ENCODE measurements around the gene STX10. TPM values are rescaled to one million over a fixed set of nuclear protein-coding genes. Genes with fewer than 3 reads are reported as not detected.
A peak's percentile ranks its signal among the peaks of the same experiment; 100 is the strongest.

Gene STX10, protein sequence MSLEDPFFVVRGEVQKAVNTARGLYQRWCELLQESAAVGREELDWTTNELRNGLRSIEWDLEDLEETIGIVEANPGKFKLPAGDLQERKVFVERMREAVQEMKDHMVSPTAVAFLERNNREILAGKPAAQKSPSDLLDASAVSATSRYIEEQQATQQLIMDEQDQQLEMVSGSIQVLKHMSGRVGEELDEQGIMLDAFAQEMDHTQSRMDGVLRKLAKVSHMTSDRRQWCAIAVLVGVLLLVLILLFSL
- 52.7 to 58.4 TPM (median 56.7 TPM) in 3 replicates for total RNA-seq

DNA sequence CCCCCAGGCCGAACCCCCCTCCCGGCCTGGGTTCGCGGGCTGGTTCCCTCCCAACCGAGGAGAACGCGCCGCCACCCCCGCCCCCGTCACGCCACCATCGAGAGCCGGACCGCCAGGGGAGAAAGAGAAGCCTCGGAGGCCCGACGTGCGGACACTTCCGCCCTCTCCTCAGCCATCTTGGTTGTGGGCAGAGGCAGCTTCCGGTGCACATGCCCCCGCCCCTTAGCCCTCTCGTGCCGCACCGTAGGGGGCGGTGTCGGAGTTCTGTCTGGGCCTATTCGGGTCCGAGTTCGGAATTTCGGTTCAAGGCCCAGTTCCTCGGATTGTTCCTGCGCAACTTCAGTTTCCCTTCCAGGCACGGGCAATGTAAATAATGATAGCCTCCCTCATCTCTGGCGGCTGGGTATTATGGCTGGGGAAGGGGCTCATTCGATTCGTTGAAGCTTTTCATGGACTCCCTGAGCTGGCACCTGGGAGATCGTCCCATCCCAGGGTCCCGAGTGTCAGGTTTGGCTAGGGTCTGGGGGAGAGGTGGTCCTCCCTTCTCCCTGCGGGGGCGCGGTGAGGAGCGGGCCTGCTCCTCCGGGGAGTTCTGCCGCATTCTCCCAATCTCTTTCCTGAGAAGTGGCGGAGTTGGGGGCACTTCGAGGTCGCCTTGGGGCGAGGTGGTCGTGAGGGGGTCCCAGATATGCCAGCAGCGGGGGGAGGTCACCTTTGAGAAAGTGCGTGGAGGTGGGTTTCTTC, at the start of gene STX10, which contains the start of gene IER2:
Gene STX10, minus strand, starts transcription at position 189 of the 744 bp plus-strand sequence. CDS start 202 bp downstream, outside the sequence.
Gene IER2, plus strand, starts transcription at position 225 of the 744 bp plus-strand sequence. CDS start 2,776 bp downstream, outside the sequence.
- Mint-ChIP-seq H3K27ac (peak within 1 kb of the TSS; percentile 100), H3K9me3 (no peaks in the 10 kb centered on the region), H3K4me3 (peak within 1 kb of the TSS; percentile 100), H3K36me3 (peaks cover 6% of the 10 kb centered on the region), H3K4me1 (peaks cover 18% of the 10 kb centered on the region), H3K27me3 (ENCODE audit: low read depth) (no peaks in the 10 kb centered on the region)
- TF ChIP-seq, protein P1, sequence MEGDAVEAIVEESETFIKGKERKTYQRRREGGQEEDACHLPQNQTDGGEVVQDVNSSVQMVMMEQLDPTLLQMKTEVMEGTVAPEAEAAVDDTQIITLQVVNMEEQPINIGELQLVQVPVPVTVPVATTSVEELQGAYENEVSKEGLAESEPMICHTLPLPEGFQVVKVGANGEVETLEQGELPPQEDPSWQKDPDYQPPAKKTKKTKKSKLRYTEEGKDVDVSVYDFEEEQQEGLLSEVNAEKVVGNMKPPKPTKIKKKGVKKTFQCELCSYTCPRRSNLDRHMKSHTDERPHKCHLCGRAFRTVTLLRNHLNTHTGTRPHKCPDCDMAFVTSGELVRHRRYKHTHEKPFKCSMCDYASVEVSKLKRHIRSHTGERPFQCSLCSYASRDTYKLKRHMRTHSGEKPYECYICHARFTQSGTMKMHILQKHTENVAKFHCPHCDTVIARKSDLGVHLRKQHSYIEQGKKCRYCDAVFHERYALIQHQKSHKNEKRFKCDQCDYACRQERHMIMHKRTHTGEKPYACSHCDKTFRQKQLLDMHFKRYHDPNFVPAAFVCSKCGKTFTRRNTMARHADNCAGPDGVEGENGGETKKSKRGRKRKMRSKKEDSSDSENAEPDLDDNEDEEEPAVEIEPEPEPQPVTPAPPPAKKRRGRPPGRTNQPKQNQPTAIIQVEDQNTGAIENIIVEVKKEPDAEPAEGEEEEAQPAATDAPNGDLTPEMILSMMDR (IDR thresholded peaks at IDR 0.05; ENCODE audit: unreplicated experiment), result no peak
- DNase-seq (ENCODE audit: low spot score in 2 of 2, unreplicated experiment in 2 of 2), result peak; percentile 73 to 84

DNA sequence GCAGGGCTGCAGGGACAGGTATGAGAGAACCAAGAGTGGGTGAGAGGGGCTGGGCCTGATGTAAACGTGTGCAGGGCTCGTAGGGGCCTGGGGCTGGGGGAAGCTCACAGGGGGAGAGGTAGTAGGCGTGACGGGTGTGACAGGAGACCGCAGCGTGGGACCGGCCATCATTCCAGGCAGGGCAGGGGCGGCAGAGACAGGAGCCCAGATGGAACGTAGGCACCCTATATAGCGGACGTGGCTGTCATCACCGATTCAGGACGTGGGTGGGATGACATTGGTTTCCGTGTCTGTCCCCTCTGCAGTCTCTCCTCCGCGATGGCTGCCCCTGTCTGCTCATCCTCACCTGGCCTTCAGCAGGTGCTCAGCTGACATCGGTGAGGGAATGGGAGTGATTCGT, 48.5 kb upstream of the STX10 start:
- no peak for DNase-seq (ENCODE audit: low spot score in 2 of 2, unreplicated experiment in 2 of 2)
- no peak overlapping the region for H3K27ac Mint-ChIP-seq
- no peaks in the 10 kb centered on the region for H3K4me1 Mint-ChIP-seq
- TF ChIP-seq, protein P1 (IDR thresholded peaks at IDR 0.05; ENCODE audit: unreplicated experiment), result no peak
- no peaks in the 10 kb centered on the region for H3K9me3 Mint-ChIP-seq
- no peaks in the 10 kb centered on the region for H3K27me3 Mint-ChIP-seq (ENCODE audit: low read depth)
- no peaks in the 10 kb centered on the region for H3K36me3 Mint-ChIP-seq
- H3K4me3 Mint-ChIP-seq, result no peak overlapping the region

DNA sequence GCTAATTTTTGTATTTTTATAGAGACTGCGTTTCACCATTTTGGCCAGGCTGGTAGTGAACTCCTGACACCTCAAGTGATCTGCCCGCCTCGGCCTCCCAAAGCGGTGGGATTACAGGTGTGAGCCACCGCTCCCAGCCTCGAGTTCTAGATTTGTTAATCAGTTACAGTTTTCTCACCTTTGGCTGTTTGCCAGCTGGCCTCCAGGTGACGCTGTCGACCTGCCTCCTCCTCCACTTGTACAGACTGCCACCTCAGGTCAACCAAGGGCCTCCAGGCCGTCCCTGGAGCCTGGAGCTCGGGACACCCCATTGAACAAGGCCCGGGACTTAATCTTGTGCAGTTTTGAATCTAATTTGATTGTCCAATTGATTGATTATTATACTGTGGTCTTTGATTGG, 45.5 kb upstream of the STX10 start:
- TF ChIP-seq, protein P1 (IDR thresholded peaks at IDR 0.05; ENCODE audit: unreplicated experiment), result no peak
- Mint-ChIP-seq H3K27ac (no peak overlapping the region), H3K4me1 (no peaks in the 10 kb centered on the region), H3K4me3 (no peak overlapping the region), H3K9me3 (no peaks in the 10 kb centered on the region), H3K36me3 (no peaks in the 10 kb centered on the region), H3K27me3 (ENCODE audit: low read depth) (no peaks in the 10 kb centered on the region)
- no peak for DNase-seq (ENCODE audit: low spot score in 2 of 2, unreplicated experiment in 2 of 2)

DNA sequence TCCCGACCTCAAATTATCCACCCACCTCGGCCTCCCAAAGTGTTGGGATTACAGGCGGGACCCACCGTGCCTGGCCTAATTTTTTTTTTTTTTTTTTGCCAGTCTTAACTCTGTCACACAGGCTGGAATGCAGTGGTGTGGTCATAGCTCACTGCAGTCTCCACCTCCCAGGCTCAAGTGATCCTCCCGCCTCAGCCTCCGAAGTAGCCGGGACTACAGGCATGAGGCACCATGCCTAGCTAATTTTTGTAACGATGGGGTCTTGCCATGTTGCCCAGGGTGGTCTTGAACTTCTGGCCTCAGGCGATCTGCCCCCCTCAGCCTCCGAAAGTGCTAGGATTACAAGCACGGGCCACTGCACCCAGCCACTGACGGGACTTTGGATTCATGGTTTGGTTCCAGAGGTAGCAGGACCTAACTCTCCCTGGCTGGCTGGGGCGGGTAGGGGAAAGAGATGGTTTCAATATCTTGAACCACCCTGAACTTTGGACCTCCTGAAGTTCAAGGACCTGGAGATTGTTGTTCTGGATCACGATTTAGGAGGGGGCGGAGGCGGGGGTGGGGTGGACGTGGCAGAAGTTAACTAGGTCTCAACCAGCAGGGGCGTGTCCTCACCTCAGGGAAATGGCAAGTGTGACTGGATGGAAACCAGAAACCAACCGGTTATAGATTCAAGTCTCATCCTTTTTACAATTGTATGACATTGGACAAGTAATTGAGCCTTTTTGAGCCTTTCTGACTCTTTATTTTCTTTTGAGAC, 40.8 kb upstream of the STX10 start:
- H3K27ac Mint-ChIP-seq, result no peak overlapping the region
- no peak overlapping the region for H3K4me3 Mint-ChIP-seq
- H3K36me3 Mint-ChIP-seq, result no peaks in the 10 kb centered on the region
- no peaks in the 10 kb centered on the region for H3K4me1 Mint-ChIP-seq
- DNase-seq (ENCODE audit: low spot score in 2 of 2, unreplicated experiment in 2 of 2), result no peak
- no peaks in the 10 kb centered on the region for H3K9me3 Mint-ChIP-seq
- TF ChIP-seq, protein P1 (IDR thresholded peaks at IDR 0.05; ENCODE audit: unreplicated experiment), result no peak
- H3K27me3 Mint-ChIP-seq (ENCODE audit: low read depth), result no peaks in the 10 kb centered on the region

DNA sequence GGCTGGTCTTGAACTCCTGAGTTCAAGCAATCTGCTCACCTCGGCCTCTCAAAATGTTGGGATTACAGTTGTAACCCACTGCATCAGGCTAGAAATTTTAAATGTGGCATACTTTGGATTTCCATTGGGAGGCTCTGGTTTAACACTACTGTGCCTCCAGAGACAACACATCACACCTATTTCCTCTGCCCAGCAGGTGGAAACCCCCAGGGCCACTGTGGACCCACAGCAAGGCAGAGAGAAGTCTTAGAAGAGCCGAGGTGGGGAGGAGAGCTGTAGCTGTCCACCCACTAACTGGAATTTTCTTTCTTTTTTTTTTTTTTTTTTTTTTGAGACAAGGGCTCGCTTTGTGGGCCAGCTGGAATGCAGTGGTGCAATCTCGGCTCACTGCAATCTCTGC, 39.4 kb upstream of the STX10 start:
- Mint-ChIP-seq H3K4me3 (no peak overlapping the region), H3K4me1 (no peaks in the 10 kb centered on the region), H3K36me3 (no peaks in the 10 kb centered on the region), H3K27ac (no peak overlapping the region), H3K27me3 (ENCODE audit: low read depth) (no peaks in the 10 kb centered on the region), H3K9me3 (no peaks in the 10 kb centered on the region)
- DNase-seq (ENCODE audit: low spot score in 2 of 2, unreplicated experiment in 2 of 2), result no peak
- TF ChIP-seq, protein P1 (IDR thresholded peaks at IDR 0.05; ENCODE audit: unreplicated experiment), result no peak
